ENCODE results near the gene CNMD. TPM values are rescaled to one million over a fixed set of nuclear protein-coding genes. Genes with fewer than 3 reads are reported as not detected.

Gene CNMD
- polyA plus RNA-seq (not detected in 3 replicates), polyA minus RNA-seq (not detected in 3 replicates)
- polyA plus RNA-seq (2011; ENCODE audit: low read depth): not detected
- not detected in 2 replicates for polyA plus RNA-seq (2011; cell fraction: cytosol; rRNA removed)
- not detected in 2 replicates for polyA plus RNA-seq (2011; cell fraction: nucleus; rRNA removed)
- polyA plus RNA-seq (2012; ENCODE audit: low replicate concordance): not detected in 2 replicates
- not detected for polyA minus RNA-seq (2011; cell fraction: cytosol; rRNA and poly(A)+ RNA removed)
- not detected in 2 replicates for polyA minus RNA-seq (2011; cell fraction: nucleus; rRNA and poly(A)+ RNA removed)

GRCh38 chr13:52739468-52740071, at the start of gene CNMD:
CNMD (minus strand) TSS chr13:52739820; CDS start chr13:52739701, 119 bp downstream.
- Histone ChIP-seq H2AFZ (ENCODE audit: control insufficient read depth, low read length) (no peak within 1 kb of the TSS), H3K36me3 (ENCODE audit: control insufficient read depth in 2 of 2, extremely low read depth in 1 of 2, insufficient read depth in 2 of 2, low read length in 2 of 2) (no peaks in the 10 kb centered on the region), H3K9me3 (ENCODE audit: control insufficient read depth, low read depth, low read length) (no peaks in the 10 kb centered on the region), H3K9ac (ENCODE audit: control insufficient read depth, extremely low read depth, insufficient read depth, low read length) (no peak within 1 kb of the TSS), H3K27ac (ENCODE audit: control insufficient read depth, insufficient read depth, low read length) (no peak within 1 kb of the TSS), H3K9me1 (ENCODE audit: control insufficient read depth, extremely low read depth, insufficient read depth, low read length) (no peaks in the 10 kb centered on the region), H4K20me1 (ENCODE audit: control insufficient read depth, extremely low read depth, insufficient read depth, low read length) (no peaks in the 10 kb centered on the region), H3K4me1 (ENCODE audit: control insufficient read depth, extremely low read depth, insufficient read depth, low read length) (no peaks in the 10 kb centered on the region), H3K4me3 (ENCODE audit: control insufficient read depth in 2 of 3, extremely low read depth in 1 of 3, insufficient read depth in 2 of 3, low read depth in 1 of 3, low read length in 3 of 3) (no peak within 1 kb of the TSS), H3K4me2 (ENCODE audit: control insufficient read depth, extremely low read depth, insufficient read depth, low read depth, low read length) (no peak within 1 kb of the TSS), H3K79me2 (ENCODE audit: control insufficient read depth, insufficient read depth, low read length) (no peaks in the 10 kb centered on the region), H3K27me3 (ENCODE audit: control insufficient read depth, extremely low read depth, insufficient read depth, low read length) (peaks cover 34% of the 10 kb centered on the region)
- DNase-seq (ENCODE audit: low read depth, low spot score) (no peak), FAIRE-seq (no peak)
- dilution Hi-C loops (cut with MboI; ENCODE audit: extremely low pct_ligation_motif_present, low sequenced_read_pairs): no loop called here
- TF ChIP-seq EZH2 (IDR thresholded peaks at IDR 0.05; ENCODE audit: low read length) (peak; percentile 84), CTCF (optimal IDR thresholded peaks at IDR 0.05 in 1 of 3, IDR thresholded peaks at IDR 0.05 in 1 of 3, conservative IDR thresholded peaks at IDR 0.05 in 1 of 3; ENCODE audit: extremely low read depth in 1 of 3, insufficient read depth in 2 of 3, low read length in 3 of 3) (no peak)

- FAIRE-seq (no peak), DNase-seq (ENCODE audit: low read depth, low spot score) (no peak)
- no peaks in the 10 kb centered on the region for H4K20me1 ChIP-seq (ENCODE audit: control insufficient read depth, extremely low read depth, insufficient read depth, low read length)
- H3K4me2 ChIP-seq (ENCODE audit: control insufficient read depth, extremely low read depth, insufficient read depth, low read depth, low read length): no peak overlapping the region
- no peaks in the 10 kb centered on the region for H3K9me1 ChIP-seq (ENCODE audit: control insufficient read depth, extremely low read depth, insufficient read depth, low read length)
- H3K9ac ChIP-seq (ENCODE audit: control insufficient read depth, extremely low read depth, insufficient read depth, low read length): no peak overlapping the region
- no peaks in the 10 kb centered on the region for H3K4me1 ChIP-seq (ENCODE audit: control insufficient read depth, extremely low read depth, insufficient read depth, low read length)
- no peak overlapping the region for H2AFZ ChIP-seq (ENCODE audit: control insufficient read depth, low read length)
- no peak overlapping the region for H3K4me3 ChIP-seq (ENCODE audit: control insufficient read depth in 2 of 3, extremely low read depth in 1 of 3, insufficient read depth in 2 of 3, low read depth in 1 of 3, low read length in 3 of 3)
- H3K9me3 ChIP-seq (ENCODE audit: control insufficient read depth, low read depth, low read length): no peaks in the 10 kb centered on the region
- H3K79me2 ChIP-seq (ENCODE audit: control insufficient read depth, insufficient read depth, low read length): no peaks in the 10 kb centered on the region
- TF ChIP-seq CTCF (optimal IDR thresholded peaks at IDR 0.05 in 1 of 3, IDR thresholded peaks at IDR 0.05 in 1 of 3, conservative IDR thresholded peaks at IDR 0.05 in 1 of 3; ENCODE audit: extremely low read depth in 1 of 3, insufficient read depth in 2 of 3, low read length in 3 of 3) (no peak), EZH2 (IDR thresholded peaks at IDR 0.05; ENCODE audit: low read length) (no peak)
- no peaks in the 10 kb centered on the region for H3K27me3 ChIP-seq (ENCODE audit: control insufficient read depth, extremely low read depth, insufficient read depth, low read length)
- H3K36me3 ChIP-seq (ENCODE audit: control insufficient read depth in 2 of 2, extremely low read depth in 1 of 2, insufficient read depth in 2 of 2, low read length in 2 of 2): no peaks in the 10 kb centered on the region
- H3K27ac ChIP-seq (ENCODE audit: control insufficient read depth, insufficient read depth, low read length): no peak overlapping the region
- dilution Hi-C loops (cut with MboI; ENCODE audit: extremely low pct_ligation_motif_present, low sequenced_read_pairs): no loop called here
Measured at GRCh38 chr13:52788011-52788410, 48.4 kb upstream of the CNMD start.
